Activated effector memory CD4-positive, alpha-beta T cell treated with anti-CD3 and anti-CD28 coated beads, Interleukin-2, amount 50 U/mL, for 16 hours (primary cell): ENCODE data around the gene THSD8.

Source experiments
- DNase-seq: peaks from one replicate; pipeline ENCODE4 v3.0.0-alpha.2; 2020

Gene THSD8

GRCh38 chr19:12801466-12802266 is at the start of gene THSD8, which contains the start of gene PRDX2:
TSS of gene THSD8 (plus strand) at chr19:12802069. CDS start at chr19:12802072, 3 bp downstream.
TSS of gene PRDX2 (minus strand) at chr19:12801800. CDS start at chr19:12801261, 539 bp downstream.
- peak; percentile 90 for DNase-seq

GRCh38 chr19:12754465-12755196 is 47.2 kb upstream of the THSD8 start:
- DNase-seq: no peak

DNA sequence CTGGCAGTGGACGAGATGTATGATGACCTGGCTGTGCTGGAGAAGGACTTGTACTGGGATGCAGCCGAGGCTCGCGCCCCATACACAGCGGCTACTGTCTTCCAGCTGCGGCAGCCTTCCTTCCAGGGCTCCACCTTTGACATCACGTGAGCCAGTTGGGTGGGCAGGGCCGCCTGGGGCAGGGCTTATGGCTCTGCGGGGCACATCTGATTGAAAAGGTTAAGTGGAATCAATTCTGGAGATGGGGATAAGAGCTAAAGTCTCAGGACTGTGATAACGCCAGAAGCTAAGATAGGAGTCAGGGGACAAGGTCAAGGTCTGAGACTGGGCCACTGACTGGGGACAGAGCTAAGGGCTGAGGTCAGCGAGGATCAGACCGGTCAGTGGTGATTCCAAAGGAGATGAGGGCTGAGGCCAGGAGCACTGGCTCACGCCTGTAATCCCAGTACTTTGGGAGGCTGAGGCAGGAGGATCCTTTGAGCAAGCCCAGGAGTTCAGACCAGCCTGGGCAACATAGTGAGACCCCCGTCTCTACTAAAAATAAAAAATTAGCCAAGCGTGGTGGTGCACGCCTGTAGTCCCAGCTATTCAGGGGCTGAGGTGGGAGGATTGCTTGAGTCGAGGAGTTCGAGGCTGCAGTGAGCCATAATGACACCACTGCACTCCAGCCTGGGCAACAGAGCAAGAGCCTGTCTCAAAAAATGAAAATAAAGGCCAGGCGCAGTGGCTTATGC is 45.6 kb upstream of the THSD8 start:
- DNase-seq: no peak

DNA sequence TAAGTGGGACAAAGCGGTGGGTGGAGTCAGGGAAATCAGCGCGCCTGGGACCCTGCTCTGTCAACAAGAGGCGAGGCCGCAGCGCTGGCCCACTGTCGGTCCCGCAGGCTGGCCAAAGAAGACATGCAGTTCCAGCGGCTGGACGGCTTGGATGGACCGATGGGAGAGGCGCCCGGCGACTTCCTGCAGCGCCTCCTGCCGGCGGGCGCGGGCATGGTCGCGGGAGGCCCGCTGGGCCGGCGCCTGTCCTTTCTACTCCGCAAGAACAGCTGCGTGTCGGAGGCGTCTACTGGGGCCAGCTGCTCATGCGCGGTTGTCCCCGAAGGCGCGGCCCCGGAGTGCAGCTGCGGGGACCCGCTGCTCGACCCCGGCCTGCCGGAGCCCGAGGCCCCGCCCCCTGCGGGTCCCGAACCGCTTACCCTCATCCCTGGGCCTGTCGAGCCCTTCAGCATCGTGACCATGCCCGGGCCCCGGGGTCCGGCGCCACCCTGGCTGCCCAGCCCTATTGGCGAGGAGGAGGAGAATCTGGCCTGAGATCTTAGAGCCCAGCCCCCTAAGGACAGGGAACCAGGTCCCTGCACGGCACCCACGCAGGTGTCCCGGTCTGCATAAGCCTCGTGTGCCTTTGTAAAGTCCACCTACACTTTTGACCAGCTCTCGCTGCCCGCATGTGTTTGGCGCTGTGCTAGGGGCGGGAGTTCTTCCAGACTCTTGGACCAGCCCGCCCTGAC is 44.2 kb upstream of the THSD8 start:
- peak; percentile 88 for DNase-seq

DNA sequence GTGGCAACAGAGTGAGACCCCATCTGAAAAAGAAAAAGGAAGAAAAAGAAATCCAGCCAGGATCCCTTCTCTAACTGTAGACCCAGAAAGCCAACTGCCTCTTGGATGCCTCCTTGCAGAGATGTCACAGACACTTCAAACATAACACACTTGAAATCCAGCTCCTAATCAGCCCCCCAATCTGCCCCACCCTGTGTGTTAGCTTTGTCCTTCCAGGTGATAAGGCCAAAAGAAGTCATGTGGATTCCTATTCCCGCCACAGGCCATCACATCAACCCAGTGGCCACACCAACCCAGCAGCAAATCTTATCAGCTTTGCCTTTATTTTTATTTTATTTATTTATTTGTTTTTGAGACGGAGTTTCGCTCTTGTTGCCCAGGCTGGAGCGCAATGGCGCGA is 42.2 kb upstream of the THSD8 start:
- DNase-seq: no peak

DNA sequence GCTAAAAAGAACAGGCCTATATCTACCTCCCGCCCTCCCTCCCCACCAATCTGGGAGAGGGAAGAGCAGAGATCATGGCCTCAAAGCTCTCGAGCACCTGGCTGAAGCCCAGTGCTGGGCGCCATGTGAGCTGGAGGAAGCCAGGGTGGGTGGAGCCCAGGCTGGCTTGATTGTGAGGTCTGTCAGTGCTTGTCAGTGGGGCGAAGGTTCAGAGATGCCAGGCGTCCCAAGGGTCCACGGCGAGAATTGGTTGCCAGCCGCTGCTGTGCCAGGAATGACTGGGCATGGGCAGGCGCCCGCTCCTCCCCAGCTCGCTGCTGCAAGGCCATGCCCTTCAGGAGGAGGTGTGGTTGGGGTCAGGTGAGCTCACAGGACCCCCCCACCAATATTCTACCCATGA is 38.8 kb upstream of the THSD8 start:
- DNase-seq: no peak

DNA sequence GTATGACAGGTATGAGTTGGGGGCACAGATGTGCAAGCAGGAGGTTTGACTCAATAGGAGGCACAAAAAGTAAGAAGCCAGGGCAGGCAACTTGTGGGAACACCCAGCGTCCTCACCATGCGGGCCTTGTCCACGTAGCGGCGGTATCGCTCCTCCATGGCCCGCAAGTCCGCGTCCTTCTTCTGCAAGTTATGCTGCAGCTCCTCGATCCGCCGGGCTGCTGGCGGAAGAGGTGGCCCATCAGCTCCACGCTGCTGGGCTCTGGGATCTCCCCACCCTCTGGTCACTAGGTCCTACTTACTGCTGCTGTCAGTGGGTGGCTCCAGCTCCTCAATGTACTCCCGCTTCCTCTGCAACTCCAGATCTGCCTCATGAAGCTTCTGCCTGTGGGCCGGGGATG is 37.2 kb upstream of the THSD8 start:
- no peak for DNase-seq

- DNase-seq: peak; percentile 90
These were observed 35.8 kb upstream of the THSD8 start for GRCh38 chr19:12766051-12766521.

GRCh38 chr19:12767150-12767549 is 34.7 kb upstream of the THSD8 start:
- no peak for DNase-seq

DNA sequence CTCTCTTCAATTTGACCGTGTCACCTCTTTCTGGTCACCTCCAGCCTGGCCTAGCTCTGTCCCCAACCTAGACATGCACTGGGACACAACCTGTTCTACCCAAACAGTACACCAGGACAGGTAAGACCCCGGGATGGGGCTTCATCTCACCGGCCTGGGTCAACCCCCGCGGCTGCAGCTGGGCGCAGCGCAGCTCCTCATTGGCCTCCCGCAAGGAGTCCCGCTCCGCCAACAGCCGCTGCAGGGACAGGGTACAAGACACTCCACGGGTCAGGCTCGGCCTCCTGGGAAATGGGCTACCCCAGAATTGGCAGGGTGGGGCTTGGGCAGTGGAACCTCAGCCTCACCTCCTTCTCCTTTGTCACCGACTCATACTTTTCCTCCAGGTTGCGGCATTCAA is 34.2 kb upstream of the THSD8 start:
- DNase-seq: no peak

- DNase-seq: peak; percentile 89
These were observed 32.2 kb upstream of the THSD8 start for GRCh38 chr19:12769689-12770088.

DNA sequence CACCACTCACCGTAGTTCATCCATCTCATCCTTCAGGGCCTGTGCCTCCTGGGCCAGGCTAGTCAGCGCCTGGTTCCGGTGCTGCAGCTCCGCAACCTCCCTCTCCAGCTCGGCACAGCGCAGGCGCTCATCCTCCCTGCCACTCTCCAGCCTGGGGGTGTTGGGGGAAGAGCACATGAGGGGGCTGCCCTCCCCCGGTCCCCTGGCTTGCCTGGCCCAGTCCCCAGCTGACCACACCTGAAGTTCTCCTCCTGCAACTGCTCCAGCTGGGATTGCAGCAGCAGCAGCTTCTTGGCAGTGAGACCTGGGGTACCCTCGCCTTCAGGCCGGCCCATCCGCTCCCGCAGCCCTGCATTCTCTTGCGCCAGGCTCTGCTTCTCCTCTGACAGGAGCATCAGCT is 30.9 kb upstream of the THSD8 start:
- DNase-seq: no peak

GRCh38 chr19:12772323-12772722 is 29.5 kb upstream of the THSD8 start:
- no peak for DNase-seq

DNA sequence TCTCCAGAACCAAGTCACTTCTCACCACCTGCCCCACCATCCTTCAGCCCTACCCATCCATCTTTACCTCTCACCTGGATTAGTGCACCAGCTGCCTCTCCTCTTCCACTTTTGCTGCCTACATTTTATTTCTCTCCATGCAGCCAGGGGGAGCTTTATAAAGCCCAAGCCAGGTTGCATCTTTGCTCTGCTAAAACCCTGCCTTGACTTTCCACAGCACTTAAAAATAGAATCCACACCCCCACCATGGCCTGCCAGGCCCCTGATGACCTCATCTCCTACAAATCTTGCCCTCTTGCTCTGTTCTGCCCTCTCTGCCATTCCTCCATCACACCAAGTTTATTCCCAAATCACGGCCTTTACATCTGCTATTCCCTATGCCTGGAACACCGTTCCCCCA is 28.3 kb upstream of the THSD8 start:
- no peak for DNase-seq

DNA sequence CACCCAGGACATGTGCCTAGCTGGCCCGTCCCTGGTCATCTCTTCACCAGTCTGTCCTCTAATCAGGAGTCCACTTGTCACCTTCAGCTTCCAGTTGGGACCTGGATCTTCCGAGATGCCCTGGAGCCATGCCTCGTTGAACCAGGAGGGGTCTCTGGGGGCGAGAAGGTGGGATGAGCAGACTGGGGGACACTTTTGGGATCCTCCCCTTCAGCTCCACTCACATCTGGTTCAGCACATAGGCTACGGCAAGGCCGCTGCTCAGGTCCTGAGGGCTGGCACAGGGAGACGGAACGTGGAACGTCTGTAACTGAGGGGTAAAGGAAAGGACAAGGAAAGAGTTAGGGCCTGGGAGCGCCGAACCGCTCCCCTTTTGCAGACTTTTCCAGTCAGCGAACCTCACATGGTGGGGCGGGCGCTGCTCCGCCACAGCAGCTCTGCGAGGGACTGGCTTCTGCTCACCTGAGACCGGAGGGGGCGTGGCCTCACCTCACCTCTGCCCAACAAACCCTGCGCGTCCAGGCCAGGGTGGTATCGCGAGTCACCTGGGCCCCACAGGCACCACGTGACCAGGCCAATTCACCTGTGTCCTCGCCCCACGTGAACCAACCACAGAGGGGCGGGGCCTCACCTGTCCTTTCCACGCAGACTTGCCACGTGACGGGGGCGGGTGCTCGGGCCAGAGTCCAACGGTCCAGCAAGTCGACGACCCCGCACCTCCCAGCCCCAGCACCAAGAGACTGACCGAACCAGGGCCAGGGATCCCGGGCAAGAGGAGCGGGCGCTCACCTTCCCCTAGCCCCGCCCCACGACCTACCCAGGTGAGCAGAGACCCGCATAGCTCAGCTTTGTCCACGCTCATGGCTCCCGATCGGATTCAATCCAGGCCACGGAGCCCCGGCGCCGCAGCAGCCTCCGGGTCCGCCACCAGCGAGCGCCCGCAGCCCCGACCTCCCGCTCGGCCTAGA is 27.0 kb upstream of the THSD8 start, which contains the start of gene HOOK2:
Gene HOOK2, minus strand, starts transcription at position 965 of the 968 bp plus-strand sequence. Its CDS starts 103 bp downstream, at position 862.
- peak; percentile 80 for DNase-seq

- peak; percentile 94 for DNase-seq
These were observed 24.5 kb upstream of the THSD8 start for GRCh38 chr19:12777217-12778016.

DNA sequence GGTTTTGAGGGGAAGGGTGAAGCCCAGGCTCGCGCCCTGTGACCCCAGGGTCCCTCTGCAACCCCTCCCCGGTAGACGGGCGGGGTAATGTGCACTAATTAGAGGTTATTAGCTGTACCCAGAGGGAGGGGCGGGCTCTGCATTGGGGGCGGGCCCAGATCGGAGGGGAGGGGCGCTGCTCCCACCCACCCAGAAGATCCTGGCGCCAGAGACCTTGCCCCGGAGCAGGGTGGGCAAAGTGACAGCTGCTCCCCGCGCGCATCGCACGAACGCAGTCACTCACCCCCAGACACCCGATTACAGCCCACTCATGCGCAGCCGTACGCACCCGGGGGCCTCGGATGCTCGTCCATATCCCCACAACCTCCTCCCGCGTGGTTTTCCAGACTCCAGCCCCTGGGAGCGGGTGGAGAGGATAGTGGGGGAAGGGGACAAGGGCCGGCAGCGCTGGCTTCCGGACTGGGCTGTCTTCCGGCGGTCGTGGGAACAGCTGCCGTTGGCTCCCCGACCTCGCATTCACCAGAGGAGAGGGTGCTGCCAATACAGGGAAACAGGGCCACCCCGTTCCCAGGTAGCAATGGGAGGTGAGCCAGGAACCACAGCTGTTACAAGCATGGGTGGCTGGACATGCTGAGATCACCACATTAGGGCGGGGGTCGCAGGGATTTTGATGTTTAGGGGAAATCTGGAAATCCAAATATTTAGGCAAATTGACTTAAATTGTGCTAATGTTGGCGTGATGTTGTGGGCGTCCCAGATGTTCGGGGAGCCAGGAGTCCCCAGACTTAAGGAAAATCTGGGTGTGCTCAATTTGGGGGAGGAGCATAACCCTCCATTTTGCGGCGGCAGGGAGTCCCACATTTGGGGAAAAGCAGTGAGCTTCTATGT is 23.6 kb upstream of the THSD8 start:
- DNase-seq: peak; percentile 78

DNA sequence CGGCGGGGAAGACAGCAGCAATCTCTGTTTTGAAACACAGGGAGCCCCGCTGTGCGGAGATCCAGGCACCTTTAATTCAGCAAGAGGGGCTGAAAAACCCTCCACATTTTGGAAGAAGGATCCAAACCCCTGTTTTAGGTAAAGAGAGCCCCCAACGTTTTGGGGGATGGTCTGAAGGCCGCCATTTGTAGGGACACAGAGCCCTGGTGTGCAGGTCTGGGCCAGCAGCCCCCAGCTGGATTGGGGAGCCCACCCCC is 23.0 kb upstream of the THSD8 start:
- DNase-seq: no peak

- DNase-seq: no peak
These were observed 22.5 kb upstream of the THSD8 start for GRCh38 chr19:12779162-12779993.
